Cortex of kidney (tissue), 1 donor: ENCODE results near the gene TMEM248.
"Not testable (repeated sequence)": the region's sequence is repeated elsewhere in the genome, so short reads cannot be mapped to it uniquely, and the experiment has no call there.

Source experiments
- DNase-seq: peaks from one replicate; lab custom pipeline; 2025; lab: John Stamatoyannopoulos, UW

Gene TMEM248, protein sequence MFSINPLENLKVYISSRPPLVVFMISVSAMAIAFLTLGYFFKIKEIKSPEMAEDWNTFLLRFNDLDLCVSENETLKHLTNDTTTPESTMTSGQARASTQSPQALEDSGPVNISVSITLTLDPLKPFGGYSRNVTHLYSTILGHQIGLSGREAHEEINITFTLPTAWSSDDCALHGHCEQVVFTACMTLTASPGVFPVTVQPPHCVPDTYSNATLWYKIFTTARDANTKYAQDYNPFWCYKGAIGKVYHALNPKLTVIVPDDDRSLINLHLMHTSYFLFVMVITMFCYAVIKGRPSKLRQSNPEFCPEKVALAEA

DNA sequence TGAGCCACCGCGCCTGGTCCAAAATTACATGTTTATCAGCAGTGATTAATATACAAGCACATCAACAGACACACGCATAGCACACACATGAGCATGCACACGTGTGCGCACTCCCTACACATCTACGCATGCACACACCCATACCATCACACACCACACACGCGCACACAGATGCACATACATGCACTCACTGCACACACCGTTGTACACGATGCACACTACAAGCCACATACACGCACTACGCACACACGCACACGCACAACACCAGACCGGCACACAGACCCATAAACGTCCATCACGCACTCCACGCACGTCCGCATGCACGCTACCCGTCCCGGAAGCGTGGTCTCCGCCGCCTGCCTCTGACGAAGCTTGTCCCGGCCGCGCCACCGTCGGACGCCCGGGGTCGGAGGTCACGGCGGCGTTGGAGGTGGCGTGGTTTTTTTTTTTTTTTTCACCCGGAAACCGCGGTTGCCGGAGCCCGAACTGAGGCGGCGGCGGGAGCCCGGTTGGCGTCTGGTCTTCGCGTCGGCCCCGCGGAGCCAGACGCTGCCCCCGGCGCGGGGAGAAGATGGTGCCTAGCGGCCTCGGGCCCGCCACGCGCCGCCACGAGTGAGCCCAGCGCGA is at the start of gene TMEM248:
Gene TMEM248 (plus strand): TSS at position 457 of the 627 bp plus-strand sequence. CDS start 20,641 bp downstream, outside the sequence.
- peak; percentile 14 for DNase-seq

DNA sequence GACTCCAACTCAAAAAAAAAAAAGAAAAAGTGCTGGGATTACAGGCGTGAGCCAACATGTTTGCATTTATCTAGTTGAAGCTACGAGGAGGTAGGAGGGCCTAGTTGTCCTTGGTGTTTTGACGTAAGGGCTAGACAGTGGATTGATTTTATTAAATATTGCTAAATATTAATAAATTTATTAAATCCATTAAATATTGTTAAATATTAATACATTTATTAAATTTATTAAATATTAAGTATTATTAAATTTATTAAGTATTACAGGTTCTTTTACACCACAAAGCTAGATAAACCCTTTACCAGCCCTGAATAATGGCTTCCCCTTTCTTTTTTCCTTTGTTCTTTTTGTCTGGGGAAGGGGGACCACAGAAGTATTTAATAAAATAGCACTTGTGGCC is 47.5 kb upstream of the TMEM248 start:
- no peak for DNase-seq

- no peak for DNase-seq
Measured at GRCh38 chr7:66877577-66878300, 43.3 kb upstream of the TMEM248 start.

- DNase-seq = not testable (repeated sequence)
Measured at GRCh38 chr7:66878301-66878685, 42.7 kb upstream of the TMEM248 start.

DNA sequence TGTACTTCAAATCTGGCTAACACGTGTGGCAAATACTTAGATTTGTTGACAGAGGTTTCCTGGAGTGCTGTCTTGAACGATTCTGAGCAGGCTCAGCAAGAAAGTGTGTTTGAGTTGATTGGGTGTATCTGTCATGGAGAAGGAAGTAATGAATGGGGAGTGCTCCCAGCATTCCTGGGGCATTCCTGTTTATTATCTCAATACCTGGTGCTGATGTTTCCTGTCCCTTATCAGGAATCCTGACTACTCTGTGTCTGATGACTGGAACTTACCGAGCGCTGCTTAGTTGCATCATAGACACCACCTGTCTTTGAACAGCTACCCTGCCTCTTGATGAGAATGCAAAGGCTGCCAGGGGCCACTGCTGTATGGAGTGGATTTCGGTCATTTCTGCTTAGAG is 41.0 kb upstream of the TMEM248 start:
- DNase-seq = no peak

DNA sequence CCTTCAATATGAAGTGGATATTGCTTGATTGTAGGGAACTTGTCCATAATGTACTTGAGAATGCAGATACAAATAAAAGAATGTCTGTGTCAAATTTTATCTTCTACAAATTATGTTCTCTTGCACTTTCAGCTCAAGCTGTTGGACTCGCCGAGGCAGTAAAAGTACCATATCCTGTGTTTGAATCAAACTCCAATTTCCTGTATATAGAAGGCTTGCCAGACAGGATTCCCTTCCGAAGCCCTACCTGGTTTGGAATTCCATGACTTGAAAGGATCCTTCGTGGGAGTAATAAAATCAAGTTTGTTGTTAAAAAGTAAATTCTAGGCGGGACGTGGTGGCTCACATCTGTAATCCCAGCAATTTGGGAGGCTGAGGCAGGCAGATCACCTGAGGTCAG is 40.4 kb upstream of the TMEM248 start:
- DNase-seq = not testable (repeated sequence)

- no peak for DNase-seq
Measured at GRCh38 chr7:66883716-66884115, 37.3 kb upstream of the TMEM248 start.

DNA sequence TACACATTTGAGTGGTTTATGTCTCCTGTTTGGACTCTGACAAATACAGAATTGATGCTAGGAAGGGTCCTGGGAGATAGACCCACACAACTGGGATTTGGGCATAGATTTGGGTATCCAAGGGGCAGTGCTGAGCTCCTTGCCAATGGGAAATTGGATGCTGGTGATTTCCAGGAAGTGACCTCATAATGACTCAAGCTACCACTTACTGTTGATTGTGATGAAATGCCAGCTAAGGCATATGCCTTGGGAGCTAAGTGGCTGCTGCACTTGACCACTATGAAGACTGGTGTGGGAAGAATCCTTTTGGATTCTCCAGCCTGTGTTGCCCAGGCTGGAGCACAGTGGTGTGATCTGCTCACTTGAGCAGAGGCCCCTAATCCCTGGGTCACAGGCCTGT is 36.5 kb upstream of the TMEM248 start:
- DNase-seq = not testable (repeated sequence)

DNA sequence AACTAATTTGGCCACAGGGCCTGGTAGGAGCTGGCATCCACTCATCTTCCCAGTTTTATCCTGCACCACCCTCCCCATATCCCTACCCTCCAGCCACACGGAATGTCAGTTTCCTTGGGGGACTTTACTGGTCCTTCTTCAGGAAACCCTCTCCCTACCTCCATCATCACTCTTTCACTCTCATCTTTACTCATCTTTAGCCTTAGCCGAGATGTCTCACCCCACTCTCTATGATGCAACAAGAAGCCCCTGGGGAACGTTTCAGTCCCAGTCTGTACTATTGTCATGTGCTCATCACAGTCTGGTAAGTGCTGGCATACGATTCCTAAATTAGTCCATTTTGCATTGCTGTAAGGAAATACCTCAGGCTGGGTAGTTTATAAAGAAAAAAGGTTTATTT is 34.9 kb upstream of the TMEM248 start:
- no peak for DNase-seq

DNA sequence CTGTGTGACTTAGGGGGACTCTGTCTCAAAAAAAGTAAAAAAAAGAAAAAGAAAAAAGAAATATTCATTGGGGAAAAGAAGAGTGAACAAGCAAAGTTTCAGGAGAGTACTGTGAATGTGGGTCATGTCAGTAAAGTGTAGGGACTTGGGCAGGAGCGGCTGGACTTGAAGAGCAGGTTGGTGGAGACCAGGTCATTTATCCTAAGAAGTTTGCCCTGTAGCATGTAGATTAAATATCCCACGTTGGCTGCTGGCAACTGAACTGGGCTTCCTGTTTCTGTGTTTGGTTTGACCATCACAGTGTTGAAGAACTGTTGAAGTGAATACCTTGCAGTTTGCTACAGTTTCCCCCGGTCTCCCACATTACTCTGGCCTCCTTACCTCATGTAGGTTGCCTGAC is 32.8 kb upstream of the TMEM248 start:
- not testable (repeated sequence) for DNase-seq

- DNase-seq = no peak
Measured at GRCh38 chr7:66894463-66895080, 26.5 kb upstream of the TMEM248 start.

DNA sequence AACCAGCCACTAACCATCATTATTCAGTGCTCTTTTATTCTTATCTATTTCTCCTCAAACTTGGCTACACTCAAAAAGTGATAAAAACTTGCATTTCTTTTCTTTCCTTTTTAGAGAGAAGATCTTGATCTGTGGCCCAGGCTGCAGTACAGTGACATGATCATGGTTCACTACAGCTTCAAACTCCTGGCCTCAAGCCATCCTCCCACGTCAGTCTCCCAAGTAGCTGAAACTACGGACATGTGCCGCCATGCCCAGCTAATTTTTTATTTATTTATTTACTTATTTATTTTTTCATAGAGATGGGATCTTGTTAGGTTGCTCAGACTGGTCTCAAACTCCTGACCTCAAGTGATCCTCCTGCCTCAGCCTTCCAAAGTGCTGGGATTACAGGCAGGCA is 24.6 kb upstream of the TMEM248 start:
- no peak for DNase-seq

- no peak for DNase-seq
Measured at GRCh38 chr7:66899552-66900280, 21.3 kb upstream of the TMEM248 start.

- no peak for DNase-seq
Measured at GRCh38 chr7:66901941-66902843, 18.8 kb upstream of the TMEM248 start.

DNA sequence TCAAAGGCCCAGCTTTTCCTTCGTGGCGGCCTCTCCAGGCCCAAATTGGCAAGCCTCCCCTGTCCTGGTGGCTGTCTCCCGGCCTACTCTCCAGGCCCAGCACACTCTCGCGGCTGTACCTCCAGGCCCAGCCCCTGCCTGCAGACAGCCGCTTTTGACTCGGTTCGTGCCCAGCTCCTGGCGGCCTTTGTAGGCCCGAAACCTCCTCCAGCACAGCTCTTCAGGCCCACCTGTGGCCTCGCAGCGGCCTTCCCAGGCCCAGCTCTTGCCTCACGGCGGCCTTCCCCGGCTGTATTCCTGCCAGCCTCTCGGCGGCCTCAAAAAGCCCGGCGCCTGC is 18.2 kb upstream of the TMEM248 start:
- no peak for DNase-seq

GRCh38 chr7:66903360-66904062 is 17.5 kb upstream of the TMEM248 start:
- no peak for DNase-seq

DNA sequence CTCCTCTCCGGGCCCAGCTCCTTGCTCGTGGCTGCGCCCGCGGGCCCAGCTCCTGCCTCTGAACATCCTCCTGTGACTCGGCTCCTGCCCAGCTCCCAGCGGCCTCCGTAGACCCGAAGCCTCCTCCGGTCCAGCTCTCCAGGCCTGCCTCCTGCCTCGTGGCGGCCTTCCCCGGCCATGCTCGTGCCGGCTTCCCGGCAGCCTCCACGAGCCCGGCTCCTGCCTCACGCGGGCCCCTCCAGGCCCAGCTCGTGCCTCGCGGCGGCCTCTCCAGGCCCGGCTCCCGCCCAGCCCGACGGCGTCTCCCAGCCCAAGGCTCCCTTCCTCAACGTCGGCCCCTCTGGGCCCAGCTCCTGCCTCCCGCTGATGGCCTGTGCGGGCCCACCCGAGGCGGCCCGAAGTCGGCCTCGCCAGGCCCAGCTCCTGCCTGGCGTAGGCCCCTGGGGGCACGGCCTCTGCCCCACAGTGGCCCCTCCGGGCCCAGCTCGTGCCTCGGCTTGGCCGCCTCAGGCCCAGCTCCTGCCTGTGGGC is 16.9 kb upstream of the TMEM248 start:
- DNase-seq = no peak

DNA sequence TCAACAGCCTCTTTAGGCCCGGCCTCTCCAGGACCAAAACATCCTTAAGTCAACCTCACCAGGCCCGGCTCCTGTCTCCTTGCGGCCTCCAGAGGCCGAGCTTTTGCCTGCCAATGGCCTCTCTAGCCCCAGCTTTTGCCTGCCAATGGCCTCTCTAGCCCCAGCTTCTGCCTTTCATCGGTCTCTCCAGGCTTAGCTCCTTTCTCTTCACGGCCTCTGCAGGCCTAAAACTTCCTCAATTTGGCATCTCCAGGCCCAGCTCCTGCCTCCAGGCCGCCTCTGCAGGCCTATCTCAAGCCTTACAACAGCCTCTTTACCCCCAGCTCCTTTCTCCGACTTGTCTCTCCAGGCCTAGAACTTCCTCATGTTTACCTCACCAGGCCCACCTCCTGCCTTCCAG is 15.7 kb upstream of the TMEM248 start:
- no peak for DNase-seq

- DNase-seq = no peak
Measured at GRCh38 chr7:66905689-66906088, 15.3 kb upstream of the TMEM248 start.

GRCh38 chr7:66907731-66908130 is 13.3 kb upstream of the TMEM248 start:
- no peak for DNase-seq
